Measurements from ENCODE around the gene CREB3L2. TPM values are rescaled to one million over a fixed set of nuclear protein-coding genes. Genes with fewer than 3 reads are reported as not detected.

The CREB3L2 gene
- total and polyA plus RNA-seq, 10 of the 15 experiments (the other 5 are each of a cell fraction or from before 2014, with no cell fraction given): 6.4 to 67.1 (median 26.2) TPM

GRCh38 chr7:138036135-138036534 is 34.2 kb upstream of the CREB3L2 start:
- Histone ChIP-seq H3K27ac (ENCODE audit: control insufficient read depth, insufficient read depth) (no peak overlapping the region), H3K36me3 (ENCODE audit: control insufficient read depth in 2 of 2, insufficient read depth in 2 of 2, low read length in 1 of 2) (no peaks in the 10 kb centered on the region), H3K9me3 (replicated peaks; ENCODE audit: control insufficient read depth, insufficient read depth, low read length) (peaks cover 2% of the 10 kb centered on the region), H2AFZ (ENCODE audit: control insufficient read depth, low read depth, low read length) (no peak overlapping the region), H3K4me1 (ENCODE audit: control insufficient read depth, insufficient read depth, low read length) (peaks cover 14% of the 10 kb centered on the region), H3K4me3 (no peak overlapping the region), H3K9ac (ENCODE audit: control insufficient read depth, insufficient read depth, low read length) (no peak overlapping the region), H3K79me2 (ENCODE audit: control insufficient read depth, insufficient read depth, low read length) (no peaks in the 10 kb centered on the region), H3K4me2 (ENCODE audit: control insufficient read depth, insufficient read depth) (no peak overlapping the region), H3K27me3 (replicated peaks in 1 of 2; ENCODE audit: control insufficient read depth in 2 of 2, insufficient read depth in 2 of 2, low read length in 1 of 2) (no peaks in the 10 kb centered on the region), H4K20me1 (ENCODE audit: control insufficient read depth, insufficient read depth) (no peaks in the 10 kb centered on the region)
- no TSS peak for BruUV-seq (replicated peaks)
- no peak for FAIRE-seq
- TF ChIP-seq NBN (IDR thresholded peaks at IDR 0.05) (no peak), SREBF2 (IDR thresholded peaks at IDR 0.05; ENCODE audit: low read length) (no peak), E4F1 (IDR thresholded peaks at IDR 0.05; ENCODE audit: borderline replicate concordance, partially characterized antibody) (no peak), KDM1A (IDR thresholded peaks at IDR 0.05; ENCODE audit: borderline replicate concordance) (no peak), FOXM1 (IDR thresholded peaks at IDR 0.05; ENCODE audit: low read depth, low read length) (no peak), MEF2A (IDR thresholded peaks at IDR 0.05; ENCODE audit: insufficient read depth, low read depth, low read length) (no peak)
- no peak for ATAC-seq
- no peak for DNase-seq (ENCODE audit: low read depth, low spot score)
- in situ Hi-C loops (cut with MboI) (no loop called here), intact Hi-C loops (cut with micrococcal nuclease; ENCODE audit: unreplicated experiment) (no loop called here)
- POLR2A ChIA-PET: interaction anchor here (0.7 kb wide), 1 partner anchor 80 kb away, joined by 5 read pairs; no protein-coding TSS in a partner anchor
- SMC1A ChIA-PET (ENCODE audit: uncharacterized antibody, unreplicated experiment): no interaction called here
- 9% methylated on average over 2 of the region's 2 CpGs for WGBS (ENCODE audit: insufficient coverage, insufficient replicate concordance, low lambda C conversion rate, missing lambda C conversion rate)
- CTCF ChIA-PET: no interaction called here
- RAD21 ChIA-PET (ENCODE audit: unreplicated experiment): no interaction called here

Measured in GM12878 (cell line).